GM18861 (cell line): ENCODE data around the gene KRT82.
"Not testable (repeated sequence)": the region's sequence is repeated elsewhere in the genome, so short reads cannot be mapped to it uniquely, and the experiment has no call there.

Experiments
- ATAC-seq: cut with Tn5 transposase; IDR thresholded peaks from one replicate; pipeline ENCODE4 v1.9.1; 2021; ENCODE audit not compliant: unreplicated experiment

The KRT82 gene

GRCh38 chr12:52405922-52406385 is at the start of gene KRT82:
TSS of gene KRT82 (minus strand) at chr12:52406335. CDS start at chr12:52406277, 58 bp downstream.
- no peak for ATAC-seq

GRCh38 chr12:52455821-52456220 is 49.7 kb upstream of the KRT82 start:
- ATAC-seq, result no peak

GRCh38 chr12:52454411-52455201 is 48.5 kb upstream of the KRT82 start:
- no peak for ATAC-seq

- no peak for ATAC-seq
These were observed 46.0 kb upstream of the KRT82 start, which contains the start of gene KRT6B for GRCh38 chr12:52452101-52452500. TSS of gene KRT6B (minus strand) at chr12:52452146. CDS start at chr12:52452078, 68 bp downstream.

- ATAC-seq, result no peak
These were observed 42.1 kb upstream of the KRT82 start for GRCh38 chr12:52448228-52448627.

- ATAC-seq, result not testable (repeated sequence)
These were observed 41.1 kb upstream of the KRT82 start for GRCh38 chr12:52447196-52447595.

- ATAC-seq, result no peak
These were observed 40.4 kb upstream of the KRT82 start for GRCh38 chr12:52446367-52447045.

GRCh38 chr12:52445876-52446275 is 39.7 kb upstream of the KRT82 start:
- ATAC-seq, result no peak

- no peak for ATAC-seq
These were observed 38.8 kb upstream of the KRT82 start for GRCh38 chr12:52444647-52445595.

- no peak for ATAC-seq
These were observed 37.8 kb upstream of the KRT82 start for GRCh38 chr12:52443966-52444365.

GRCh38 chr12:52442600-52443061 is 36.5 kb upstream of the KRT82 start:
- no peak for ATAC-seq

GRCh38 chr12:52441320-52441911 is 35.3 kb upstream of the KRT82 start:
- no peak for ATAC-seq

GRCh38 chr12:52440821-52441319 is 34.7 kb upstream of the KRT82 start:
- no peak for ATAC-seq

GRCh38 chr12:52439845-52440244 is 33.7 kb upstream of the KRT82 start:
- no peak for ATAC-seq

GRCh38 chr12:52439420-52439819 is 33.3 kb upstream of the KRT82 start:
- ATAC-seq, result no peak

- ATAC-seq, result no peak
These were observed 32.5 kb upstream of the KRT82 start for GRCh38 chr12:52438305-52439301.

- no peak for ATAC-seq
These were observed 31.4 kb upstream of the KRT82 start for GRCh38 chr12:52437508-52437907.

GRCh38 chr12:52436828-52437474 is 30.8 kb upstream of the KRT82 start:
- ATAC-seq, result no peak
